LNCAP (cell line): ENCODE results near the gene TMEM273.

Experiments used
- CTCF ChIP-seq: fragments of 450-650 bp; IDR thresholded peaks from 2 replicates; pipeline ENCODE4 v1.5.1; 2017; ENCODE audit warnings: mild to moderate bottlenecking

TMEM273 gene

GRCh38 chr10:49187950-49188761 is at the start of gene TMEM273:
TMEM273 (minus strand) TSS chr10:49188391; CDS start chr10:49188336, 55 bp downstream.
- TF ChIP-seq CTCF, result no peak

GRCh38 chr10:49237985-49238384 is 49.8 kb upstream of the TMEM273 start:
- TF ChIP-seq CTCF, result no peak

- TF ChIP-seq CTCF, result no peak
Observed at GRCh38 chr10:49235392-49235791, 47.2 kb upstream of the TMEM273 start.

GRCh38 chr10:49231086-49231820 is 43.1 kb upstream of the TMEM273 start:
- no peak for TF ChIP-seq CTCF

GRCh38 chr10:49230004-49230403 is 41.8 kb upstream of the TMEM273 start:
- TF ChIP-seq CTCF, result no peak

GRCh38 chr10:49228677-49229076 is 40.5 kb upstream of the TMEM273 start:
- no peak for TF ChIP-seq CTCF

GRCh38 chr10:49227406-49227805 is 39.2 kb upstream of the TMEM273 start:
- TF ChIP-seq CTCF, result no peak
